ENCODE measurements around the gene S100A7A. TPM values are rescaled to one million over a fixed set of nuclear protein-coding genes. Genes with fewer than 3 reads are reported as not detected.

The S100A7A gene
- total and polyA plus RNA-seq, 2 of the 8 experiments (the other 6 are each of a cell fraction or from before 2014, with no cell fraction given): not detected

- ChIA-PET POLR2A (ENCODE audit: partially characterized antibody) (no interaction called here), CTCF (ENCODE audit: partially characterized antibody) (interaction anchor here (0.5 to 1.1 kb wide), 2 partner anchors 25 to 288 kb away, joined by 3 to 6 read pairs; no protein-coding TSS in a partner anchor)
- Histone ChIP-seq H3K9ac (replicated peaks in 1 of 4; ENCODE audit: extremely low read depth in 1 of 4, low read depth in 3 of 4, low read length in 3 of 4) (no peak overlapping the region), H2BK12ac (ENCODE audit: low read depth, low read length) (no peak overlapping the region), H2BK120ac (replicated peaks; ENCODE audit: low read depth, low read length) (no peak overlapping the region), H3K27ac (ENCODE audit: low read depth, low read length) (no peak overlapping the region), H3K9me3 (ENCODE audit: insufficient read depth in 2 of 2, low read depth in 1 of 2, low read length in 1 of 2) (peaks cover 0 to 7% of the 10 kb centered on the region in 2 experiments; a peak in 2 of 4 replicates), H2BK20ac (ENCODE audit: low read length) (no peak overlapping the region), H3K4me2 (ENCODE audit: insufficient read depth in 1 of 2, low read depth in 2 of 2, low read length in 2 of 2) (no peak overlapping the region), H3K18ac (ENCODE audit: extremely low read depth, low read length) (no peak overlapping the region), H3K23ac (ENCODE audit: insufficient read length) (no peak overlapping the region), H3K23me2 (ENCODE audit: low read depth, low read length) (no peaks in the 10 kb centered on the region), H3K4ac (replicated peaks; ENCODE audit: insufficient read length, low read depth, low read length) (no peak overlapping the region), H3K79me1 (ENCODE audit: low read depth, low read length) (no peaks in the 10 kb centered on the region), H2AK5ac (ENCODE audit: low read depth, low read length) (no peak overlapping the region), H4K91ac (replicated peaks; ENCODE audit: insufficient read length, low read length) (no peak overlapping the region), H2BK15ac (ENCODE audit: low read length) (no peak overlapping the region; the same call in 1 of the 2 replicates), H3K27me3 (replicated peaks in 1 of 4; ENCODE audit: control insufficient read depth in 3 of 4, extremely low read depth in 1 of 4, insufficient read depth in 3 of 4, low read length in 3 of 4) (no peaks in the 10 kb centered on the region), H4K8ac (ENCODE audit: extremely low read depth, insufficient read depth, low read length) (no peak overlapping the region), H3K79me2 (ENCODE audit: control insufficient read depth in 1 of 2, insufficient read depth in 2 of 2, low read length in 2 of 2) (no peaks in the 10 kb centered on the region), H4K5ac (ENCODE audit: insufficient read length, low read depth, low read length) (no peak overlapping the region), H3K36me3 (ENCODE audit: control insufficient read depth in 2 of 4, insufficient read depth in 4 of 4, low read length in 3 of 4) (no peaks in the 10 kb centered on the region), H2AFZ (ENCODE audit: low read length) (no peak overlapping the region), H3K4me1 (replicated peaks in 1 of 4; ENCODE audit: control insufficient read depth in 3 of 4, insufficient read depth in 4 of 4, low read length in 3 of 4) (no peaks in the 10 kb centered on the region), H3K56ac (replicated peaks; ENCODE audit: insufficient read length, low read depth, low read length) (no peak overlapping the region), H3K14ac (ENCODE audit: insufficient read length) (no peak overlapping the region), H3K4me3 (ENCODE audit: extremely low read depth in 1 of 4, insufficient read depth in 2 of 4, low read depth in 3 of 4, low read length in 4 of 4) (no peak overlapping the region), H2BK5ac (ENCODE audit: low read depth, low read length) (no peak overlapping the region), H4K20me1 (replicated peaks in 1 of 2; ENCODE audit: control insufficient read depth in 1 of 2, insufficient read depth in 2 of 2, low read length in 2 of 2) (no peaks in the 10 kb centered on the region)
- WGBS, 2 experiments (ENCODE audit: extremely low coverage in 1 of 2, insufficient coverage in 1 of 2, insufficient read length in 1 of 2, insufficient replicate concordance in 2 of 2, low coverage in 1 of 2, low lambda C conversion rate in 2 of 2, missing lambda C conversion rate in 1 of 2): 94% methylated on average over 22 of the region's 23 CpGs; no CpG with 5 or more reads in 1 of the 2 experiments
- DNase-seq (ENCODE audit: low read depth in 1 of 2, low spot score in 2 of 2): no peak
- no peak for TF ChIP-seq POU5F1 (IDR thresholded peaks at IDR 0.05; ENCODE audit: low read depth, low read length)
- no peak for FAIRE-seq
Observed at GRCh38 chr1:153380711-153381110, 35.6 kb upstream of the S100A7A start.
